GM18858 (cell line): ENCODE data around the gene PAX7.

Experiments used
- ATAC-seq: cut with Tn5 transposase; IDR thresholded peaks from one replicate; pipeline ENCODE4 v1.9.1; 2021; ENCODE audit not compliant: unreplicated experiment

PAX7 gene

DNA sequence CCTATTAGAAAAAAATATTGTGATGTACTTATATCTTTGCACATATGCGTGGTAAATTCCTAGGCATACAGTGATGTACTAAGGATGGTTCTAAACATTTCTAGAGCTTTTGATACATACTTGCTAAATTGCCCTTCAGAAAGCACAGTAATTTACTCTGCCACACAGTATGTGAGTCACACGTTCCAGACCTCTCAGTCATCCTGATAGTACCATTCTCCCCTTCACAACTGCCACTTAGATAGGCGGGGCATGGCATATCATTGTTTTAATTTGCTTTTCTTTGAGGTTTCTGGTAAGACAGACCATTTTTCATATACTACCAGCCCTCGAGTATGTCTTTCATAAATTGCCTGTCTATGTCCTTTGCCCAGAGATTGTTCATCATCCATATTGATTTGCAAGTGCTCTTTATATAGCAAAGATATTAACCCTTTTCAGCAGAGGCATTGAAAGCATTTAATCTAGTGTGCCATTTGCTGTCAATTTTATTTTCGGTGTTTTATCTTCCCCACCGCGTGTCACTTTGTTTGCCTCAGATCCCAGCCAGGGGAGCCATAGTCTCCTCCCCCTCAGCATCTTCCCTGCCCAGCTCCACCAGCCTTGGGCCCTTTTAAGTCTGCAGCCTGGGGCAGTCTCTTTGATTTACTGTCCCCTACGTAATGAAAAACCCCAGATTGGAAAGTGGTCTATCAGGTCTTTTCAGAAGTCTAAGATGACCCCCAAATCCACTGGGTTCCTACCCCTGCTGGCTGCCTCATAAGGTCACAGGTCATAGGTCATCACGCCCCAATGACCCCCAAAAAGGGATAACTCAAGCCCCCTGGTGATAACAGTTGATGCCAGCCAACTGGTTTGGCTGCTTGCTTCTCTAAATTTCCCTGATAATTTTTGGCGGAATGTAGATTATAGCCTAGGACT, 11.8 kb upstream of the PAX7 start:
- no peak for ATAC-seq

DNA sequence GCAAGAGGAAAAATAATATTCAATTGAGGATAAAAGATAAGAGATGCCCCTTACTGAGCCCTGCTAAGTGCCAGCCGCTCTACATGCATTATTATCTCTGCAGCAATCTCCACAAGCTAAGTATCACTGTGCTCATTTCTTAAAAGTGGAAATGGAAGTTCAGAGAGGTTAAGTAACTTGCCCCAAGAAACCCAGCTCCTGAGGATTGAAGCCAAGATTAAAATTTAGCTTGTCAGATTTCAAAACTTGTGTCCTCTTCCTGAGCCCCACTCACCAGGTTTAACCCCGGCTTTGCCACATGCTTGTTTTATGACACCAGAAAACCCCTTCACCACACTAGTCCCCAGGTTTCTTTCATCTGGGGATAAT, 11.2 kb upstream of the PAX7 start:
- ATAC-seq, result no peak

DNA sequence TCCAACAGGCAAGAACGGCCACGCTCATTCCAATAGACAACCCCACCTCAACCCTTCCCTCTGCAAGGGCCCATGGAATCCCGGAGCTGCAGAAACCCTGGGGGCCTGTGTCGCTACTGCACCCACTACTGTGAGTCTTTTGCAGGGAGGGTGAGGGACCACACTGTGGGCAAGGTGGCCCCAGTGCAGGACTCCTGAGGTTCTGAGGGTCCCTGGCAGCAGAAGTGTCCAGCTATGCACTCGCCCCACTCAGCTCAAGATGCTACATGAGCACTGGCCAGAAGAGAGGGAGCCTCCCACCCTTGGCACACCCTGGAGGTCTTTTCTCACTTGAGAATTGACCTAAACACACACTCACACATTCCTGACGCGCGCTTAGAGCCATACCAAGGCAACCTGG, 2.1 kb upstream of the PAX7 start:
- no peak for ATAC-seq

DNA sequence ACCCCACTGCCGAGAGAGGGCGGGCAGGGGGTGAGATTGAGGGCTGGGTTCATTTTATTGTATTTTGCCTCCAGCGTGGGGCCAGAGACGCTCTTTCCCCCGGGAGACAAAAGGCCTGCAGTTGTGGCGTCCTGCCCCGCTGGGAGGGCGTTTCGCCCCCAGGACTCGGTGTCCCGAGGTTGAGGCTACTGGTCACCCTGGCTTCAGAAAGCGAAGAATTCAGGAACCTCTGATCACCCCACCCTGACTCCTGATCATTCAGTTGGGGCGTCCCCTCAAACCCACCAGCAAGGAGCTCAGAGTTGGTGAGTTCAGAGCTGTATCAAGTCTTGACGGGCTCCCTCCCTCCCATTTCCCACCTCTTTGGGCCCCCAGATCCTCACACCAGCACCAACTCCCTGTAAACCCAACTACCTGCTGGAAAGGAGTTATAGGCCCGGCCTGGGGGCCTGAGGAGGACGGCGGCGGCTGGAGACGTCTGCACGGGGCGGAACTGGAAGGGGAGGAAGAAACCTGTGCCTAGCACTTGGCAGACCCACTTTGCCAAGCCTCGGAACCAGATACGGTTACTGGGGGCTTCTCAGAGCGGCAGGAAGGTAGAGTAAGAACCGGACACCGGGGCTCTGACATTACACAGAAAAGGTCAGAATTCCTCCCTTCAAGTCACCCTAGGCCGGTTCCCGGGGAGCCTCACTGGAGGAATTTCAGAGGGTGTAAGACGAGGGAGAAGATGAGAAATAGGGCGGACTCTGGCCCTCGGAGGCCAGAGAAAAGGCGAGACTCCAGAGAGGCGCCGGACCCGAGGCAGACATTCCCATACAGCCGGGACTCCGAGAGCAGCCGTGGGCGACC, 761 bp upstream of the PAX7 start:
- ATAC-seq, result no peak

DNA sequence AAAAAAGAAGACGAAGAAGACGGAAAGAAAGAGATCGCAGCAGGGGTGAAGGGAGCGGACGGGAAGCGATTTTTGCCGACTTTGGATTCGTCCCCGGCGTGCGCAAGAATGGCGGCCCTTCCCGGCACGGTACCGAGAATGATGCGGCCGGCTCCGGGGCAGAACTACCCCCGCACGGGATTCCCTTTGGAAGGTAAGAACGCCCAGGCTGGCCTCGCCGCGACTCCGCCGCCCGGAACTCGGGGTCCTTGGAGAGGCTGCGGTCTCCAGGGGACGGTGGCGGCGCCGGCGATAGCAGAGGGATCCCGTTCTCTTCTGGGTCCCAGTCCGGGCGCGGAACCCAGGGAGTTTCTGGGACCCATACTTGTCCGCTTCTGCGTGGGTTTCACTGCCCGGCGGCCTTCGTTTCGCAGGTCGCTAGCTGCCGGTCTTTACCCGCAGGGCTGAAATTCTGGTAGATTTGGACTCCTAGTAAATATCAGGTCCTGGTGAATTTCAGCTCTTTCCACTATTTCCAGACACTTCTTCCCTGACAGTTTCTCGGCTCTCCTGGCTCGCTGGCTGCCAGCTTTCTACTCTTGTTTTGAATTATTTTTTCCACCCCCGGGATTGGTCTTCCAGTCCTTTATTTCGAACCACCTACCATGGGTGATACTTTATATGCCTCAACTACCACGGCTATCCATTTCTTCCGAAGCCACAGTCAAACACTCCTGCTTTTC, 1.0 kb downstream of the PAX7 start:
- ATAC-seq, result no peak

DNA sequence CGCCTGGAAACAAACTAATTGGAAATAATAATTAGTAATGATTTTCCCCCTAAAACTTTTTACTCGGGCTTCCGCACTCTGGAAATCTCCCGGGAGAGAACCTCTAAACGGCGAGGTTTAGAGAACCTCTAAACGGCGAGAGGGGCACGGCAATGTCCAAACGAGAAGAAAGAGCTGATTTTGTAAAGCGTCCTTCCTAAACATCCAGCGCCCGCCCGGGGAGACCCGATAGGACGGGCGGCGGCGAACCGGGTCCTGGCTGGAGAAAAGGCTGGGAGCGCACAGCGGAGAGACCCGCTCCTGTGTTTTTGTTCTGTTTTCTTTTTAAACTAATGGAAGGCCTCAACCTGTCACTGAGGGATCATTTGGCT, 1.6 kb downstream of the PAX7 start:
- ATAC-seq, result no peak

DNA sequence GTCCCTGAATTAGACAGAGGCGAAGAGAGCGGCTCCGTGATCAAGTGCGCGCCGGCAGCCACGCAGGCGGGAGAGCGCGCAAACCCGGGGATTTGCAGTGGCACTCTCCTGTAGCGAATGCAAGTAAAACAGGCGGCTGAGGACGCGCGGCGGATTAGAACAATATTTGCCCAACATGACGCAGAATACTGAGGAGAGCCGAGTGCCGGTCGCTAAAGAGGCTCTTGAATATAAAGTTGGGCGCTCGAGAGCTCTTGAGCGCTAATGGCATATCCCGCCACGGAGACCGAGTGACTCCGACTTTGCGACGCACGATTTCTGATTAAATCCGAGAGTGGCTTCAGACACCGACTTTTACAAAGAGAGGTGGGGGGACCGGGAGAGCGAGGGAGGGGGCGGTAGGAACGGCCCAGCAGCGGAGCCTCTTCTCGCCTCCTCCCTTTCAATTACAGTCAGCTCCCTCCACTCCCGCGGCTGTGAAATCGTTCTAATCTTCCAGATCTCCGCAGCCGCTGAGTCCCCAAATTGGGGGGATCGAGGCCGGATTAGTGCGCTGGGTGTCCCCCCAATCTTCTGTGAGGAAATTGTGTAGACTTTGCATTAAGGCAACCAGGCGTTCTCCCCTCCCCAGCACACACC, 2.3 kb downstream of the PAX7 start:
- no peak for ATAC-seq

DNA sequence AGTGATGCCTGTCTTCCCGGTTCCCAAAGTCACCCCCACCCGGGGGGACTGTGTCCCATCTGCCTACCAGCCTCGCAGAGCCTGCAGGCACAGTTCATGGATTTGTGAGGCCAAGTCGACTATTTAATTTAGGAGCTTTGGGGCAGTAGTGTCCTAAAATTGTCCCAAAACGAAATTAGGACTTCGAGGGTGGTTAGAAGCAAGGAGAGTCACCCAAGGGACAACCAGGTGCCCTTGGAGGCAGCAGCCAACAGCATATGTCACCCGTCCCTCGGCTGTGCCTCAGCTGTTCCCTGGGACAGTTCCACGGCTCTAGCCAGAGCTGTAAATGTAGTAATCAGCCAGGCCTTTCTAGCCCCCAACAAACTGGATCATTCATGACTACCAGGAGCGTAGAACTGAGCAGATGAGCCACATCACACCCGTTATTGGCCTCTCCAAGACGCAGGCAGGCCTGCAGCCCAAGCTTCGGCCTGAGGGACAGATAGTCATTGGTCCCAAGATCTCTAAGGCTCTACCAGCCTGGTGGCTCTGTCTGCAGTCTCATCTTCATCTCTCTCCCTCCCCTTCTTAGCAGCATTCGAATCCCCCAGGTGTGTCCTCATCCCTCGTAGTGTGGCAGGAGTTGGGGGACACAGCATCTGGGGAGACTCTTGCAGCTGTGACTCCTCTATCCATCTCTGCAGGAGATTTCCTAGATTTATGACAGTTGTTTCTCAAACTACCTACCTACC, 2.9 kb downstream of the PAX7 start:
- ATAC-seq, result no peak

DNA sequence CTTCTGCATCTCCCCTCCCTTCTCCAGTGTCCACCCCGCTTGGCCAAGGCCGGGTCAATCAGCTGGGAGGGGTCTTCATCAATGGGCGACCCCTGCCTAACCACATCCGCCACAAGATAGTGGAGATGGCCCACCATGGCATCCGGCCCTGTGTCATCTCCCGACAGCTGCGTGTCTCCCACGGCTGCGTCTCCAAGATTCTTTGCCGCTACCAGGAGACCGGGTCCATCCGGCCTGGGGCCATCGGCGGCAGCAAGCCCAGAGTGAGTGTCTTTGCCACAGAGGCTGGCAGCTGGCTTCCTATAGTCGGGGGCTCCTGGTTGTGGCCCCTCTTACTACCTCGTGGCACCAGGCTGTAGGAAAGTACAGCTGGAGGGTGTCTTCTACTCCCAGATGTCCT, 3.6 kb downstream of the PAX7 start:
- ATAC-seq, result no peak

DNA sequence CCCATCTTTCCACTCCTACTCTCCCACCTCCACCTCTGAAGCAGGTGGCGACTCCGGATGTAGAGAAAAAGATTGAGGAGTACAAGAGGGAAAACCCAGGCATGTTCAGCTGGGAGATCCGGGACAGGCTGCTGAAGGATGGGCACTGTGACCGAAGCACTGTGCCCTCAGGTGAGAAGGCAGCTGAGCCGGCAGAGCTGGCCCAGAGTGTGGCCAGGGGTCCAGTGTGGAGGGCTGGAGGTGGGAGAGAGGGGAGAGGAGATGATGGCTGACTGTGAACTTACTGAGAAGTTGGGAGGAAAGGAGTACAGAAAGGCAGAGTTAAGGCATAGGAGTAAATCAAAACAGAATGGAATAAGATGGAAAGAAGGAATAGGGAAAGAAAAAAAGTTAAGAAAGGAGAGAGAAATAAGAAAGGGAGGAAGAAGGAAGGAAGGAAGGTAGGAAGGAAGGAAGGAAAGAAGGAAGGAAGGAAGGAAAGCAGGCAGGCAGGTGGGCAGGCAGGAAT, 4.5 kb downstream of the PAX7 start:
- ATAC-seq, result no peak

DNA sequence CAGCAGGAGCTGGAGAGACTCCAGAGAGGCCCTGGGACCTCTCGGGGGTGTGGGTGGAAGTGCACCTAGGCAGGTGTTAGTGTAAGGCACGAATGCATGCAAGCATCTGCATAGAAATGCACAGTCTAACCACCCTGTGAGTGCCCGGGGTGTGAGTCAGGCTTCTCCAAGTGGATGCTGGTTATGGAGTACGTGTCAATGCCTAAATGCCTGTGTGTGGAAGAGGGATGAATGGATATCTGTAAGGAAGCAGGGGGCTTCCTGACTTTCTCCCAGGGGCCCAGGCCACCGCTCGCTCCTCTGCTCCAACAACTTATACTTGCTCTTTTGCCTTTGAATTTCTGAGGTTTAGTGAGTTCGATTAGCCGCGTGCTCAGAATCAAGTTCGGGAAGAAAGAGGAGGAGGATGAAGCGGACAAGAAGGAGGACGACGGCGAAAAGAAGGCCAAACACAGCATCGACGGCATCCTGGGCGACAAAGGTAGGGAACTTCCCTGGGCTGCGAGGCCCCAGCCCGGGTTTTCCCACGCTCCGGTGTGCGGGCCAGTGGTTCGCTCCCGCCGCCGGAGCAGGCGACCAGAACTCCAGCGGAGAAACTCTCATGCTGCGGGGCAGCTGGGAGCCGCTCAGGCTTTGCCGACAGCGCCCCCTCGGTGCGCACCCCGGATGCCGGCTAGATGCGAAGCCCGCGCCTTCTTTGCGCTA, 5.4 kb downstream of the PAX7 start:
- no peak for ATAC-seq

DNA sequence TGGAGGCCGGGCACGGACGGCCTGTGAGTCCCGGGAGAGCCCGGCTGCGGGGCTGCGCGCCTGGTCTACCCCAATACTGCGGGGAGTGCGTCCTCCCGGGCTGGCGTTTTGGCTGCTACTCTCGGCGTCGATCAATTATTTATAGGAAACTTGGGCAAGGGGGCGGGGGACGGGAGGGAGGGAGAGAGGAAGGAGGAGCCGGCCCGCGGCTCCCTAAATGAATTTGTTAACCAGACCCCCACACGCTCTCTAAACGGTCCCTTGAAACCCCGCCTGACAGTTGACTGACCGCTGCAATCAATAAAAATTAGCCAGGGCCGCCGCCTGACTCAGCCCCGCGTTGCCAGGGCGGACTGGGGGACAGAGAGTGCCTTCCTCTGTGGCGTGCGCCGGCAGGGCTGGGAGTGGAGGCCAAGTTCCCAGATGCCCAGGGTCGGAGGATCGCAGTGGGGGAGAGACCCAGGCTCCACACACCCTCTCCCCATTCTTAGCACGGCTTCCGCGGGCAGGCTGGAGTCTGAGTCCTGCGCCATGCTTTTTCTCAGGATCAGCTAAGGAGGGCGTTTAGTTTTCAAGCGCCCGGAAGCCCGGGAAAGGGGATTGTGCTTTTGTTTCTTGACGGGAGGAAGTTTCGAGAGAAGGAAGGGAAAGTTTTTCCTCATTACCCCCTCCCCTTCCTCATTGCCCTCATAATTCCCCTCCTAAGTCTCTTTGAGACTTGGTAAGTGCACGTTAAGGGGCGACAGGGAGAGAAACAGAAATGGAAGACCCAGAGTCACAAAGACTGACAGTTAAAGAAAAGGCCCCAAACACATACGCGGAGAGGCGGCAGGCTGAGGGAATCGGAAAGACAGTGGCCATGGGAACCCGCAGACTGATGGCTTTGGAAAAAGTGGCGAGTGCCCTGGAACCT, 6.2 kb downstream of the PAX7 start:
- ATAC-seq, result no peak

DNA sequence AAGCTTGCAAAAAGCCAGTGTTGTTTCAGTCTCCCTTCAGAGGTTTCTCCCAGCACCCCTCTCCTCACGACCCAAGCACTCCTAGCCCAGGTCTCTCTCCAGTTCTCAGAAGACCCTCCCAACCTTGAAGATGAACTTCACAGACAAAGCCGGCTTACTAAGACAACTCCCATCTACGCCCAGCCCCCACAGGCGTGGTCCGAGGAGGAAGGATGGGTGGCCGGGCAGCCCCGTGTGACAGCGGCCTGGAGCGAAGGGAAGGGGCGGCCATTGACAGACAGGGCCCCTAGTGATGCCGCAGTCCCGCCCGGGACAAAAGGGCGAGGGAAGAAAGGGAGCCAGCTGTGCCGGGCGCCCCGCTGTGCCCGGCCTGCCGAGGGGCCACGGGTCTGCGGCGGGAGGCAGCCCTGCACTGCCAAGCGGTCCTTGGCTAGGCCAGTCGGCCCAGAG, 6.9 kb downstream of the PAX7 start:
- no peak for ATAC-seq

DNA sequence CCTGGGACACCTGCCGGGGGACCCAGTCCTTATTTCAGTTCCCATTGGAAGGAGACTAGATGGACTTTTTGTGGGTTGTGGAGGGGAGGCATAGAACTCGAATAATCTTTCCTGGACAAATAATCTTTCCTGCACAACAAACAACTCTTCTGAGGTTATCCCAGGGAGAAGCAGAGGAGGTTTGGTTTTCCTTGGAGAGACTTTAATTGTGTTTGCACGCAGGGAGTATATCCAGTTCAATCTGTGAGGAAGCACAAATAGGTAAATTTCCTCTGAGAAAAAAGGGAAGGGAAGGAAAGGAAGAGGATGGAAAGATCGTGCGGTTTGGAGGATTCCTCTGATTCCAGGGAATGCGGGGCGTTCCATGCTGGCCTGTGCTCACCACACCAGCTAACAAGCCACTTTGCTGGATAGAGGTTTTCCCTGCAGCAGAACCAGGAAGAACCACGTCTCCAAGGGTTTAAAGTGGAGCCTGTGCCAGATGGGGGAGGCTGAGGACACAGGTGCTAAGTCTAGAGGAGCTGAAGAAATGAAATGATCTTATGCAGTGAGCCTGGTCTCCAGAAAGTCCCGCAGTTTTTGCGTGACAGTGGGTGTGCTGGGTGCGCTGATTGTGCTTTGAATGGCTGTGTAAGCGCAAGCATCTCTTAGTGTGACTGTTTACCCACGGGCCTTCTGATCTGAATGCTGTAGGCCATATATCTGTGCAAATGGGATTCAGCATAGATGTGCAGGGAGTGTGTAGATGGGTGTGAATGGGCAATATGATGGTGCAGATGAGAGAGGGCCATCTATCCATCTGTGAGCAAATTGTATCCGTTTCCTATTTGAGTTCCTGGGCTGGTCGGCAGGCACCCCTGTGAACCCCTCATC, 7.6 kb downstream of the PAX7 start:
- ATAC-seq, result no peak

DNA sequence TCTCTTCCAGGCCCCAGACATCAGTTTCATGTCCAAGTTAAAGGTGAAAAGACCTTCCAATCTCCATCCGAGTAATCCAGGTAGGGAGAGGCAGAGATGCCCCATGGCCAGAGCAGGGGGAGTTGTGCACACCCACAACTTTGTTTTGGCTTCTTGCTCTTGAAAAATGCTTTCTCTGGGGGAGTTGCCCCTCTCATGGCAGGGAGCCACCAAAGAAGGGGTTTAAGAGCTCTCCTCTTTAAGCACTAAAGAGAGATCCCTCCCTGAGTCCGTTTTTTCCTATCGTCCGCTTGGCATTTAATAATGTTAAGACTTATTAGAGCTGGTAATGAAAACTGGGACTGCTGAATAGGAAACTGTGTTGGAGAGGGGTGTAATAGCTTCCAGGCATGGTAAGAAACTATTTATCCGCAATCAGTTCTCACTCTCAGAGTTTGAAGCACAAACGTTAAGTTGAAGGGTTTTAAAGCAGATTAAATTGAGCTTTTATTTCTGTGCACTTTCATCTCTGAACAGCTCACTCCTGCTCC, 8.3 kb downstream of the PAX7 start:
- ATAC-seq, result no peak

DNA sequence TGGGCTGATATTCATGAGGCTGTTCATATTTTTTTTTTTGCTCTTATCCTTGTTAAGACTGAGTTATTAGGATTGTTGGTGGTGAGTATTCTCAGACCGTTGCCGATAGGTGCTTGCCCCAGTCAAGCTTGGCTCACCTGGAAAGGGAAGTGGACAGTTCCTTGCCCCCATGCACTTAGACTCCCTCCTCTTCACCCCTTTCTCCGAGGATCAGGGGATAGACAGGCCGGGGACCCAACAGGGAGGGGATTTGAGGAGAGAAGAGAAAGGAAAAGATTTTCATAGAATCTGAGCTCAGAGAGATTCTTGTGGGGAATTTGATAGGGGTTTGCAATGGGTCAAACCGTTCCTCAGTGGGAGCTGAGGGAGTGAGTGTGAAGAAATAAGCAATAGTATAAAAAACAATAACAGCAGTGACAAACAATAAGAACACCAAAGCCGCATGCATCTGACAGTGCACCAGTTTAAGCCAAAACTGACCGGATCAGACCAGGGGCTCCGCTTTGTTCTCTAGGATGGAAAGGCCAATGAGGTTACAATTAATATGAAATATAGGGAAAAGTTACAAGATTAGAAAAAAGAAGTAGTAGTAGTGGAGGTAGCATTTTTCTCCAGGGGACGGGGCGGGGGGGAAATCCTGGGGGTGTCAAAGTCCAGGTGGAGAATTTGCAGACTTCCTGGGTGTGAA, 8.9 kb downstream of the PAX7 start:
- no peak for ATAC-seq
